DMS153 treated with DMSO at 0.1 percent for 48 hours (cell line): ENCODE measurements around the gene CACNA1S.

Experiments used
- DNase-seq: peaks from one replicate; lab custom pipeline; 2025; ENCODE audit not compliant: unreplicated experiment; lab: John Stamatoyannopoulos, UW

Gene CACNA1S

DNA sequence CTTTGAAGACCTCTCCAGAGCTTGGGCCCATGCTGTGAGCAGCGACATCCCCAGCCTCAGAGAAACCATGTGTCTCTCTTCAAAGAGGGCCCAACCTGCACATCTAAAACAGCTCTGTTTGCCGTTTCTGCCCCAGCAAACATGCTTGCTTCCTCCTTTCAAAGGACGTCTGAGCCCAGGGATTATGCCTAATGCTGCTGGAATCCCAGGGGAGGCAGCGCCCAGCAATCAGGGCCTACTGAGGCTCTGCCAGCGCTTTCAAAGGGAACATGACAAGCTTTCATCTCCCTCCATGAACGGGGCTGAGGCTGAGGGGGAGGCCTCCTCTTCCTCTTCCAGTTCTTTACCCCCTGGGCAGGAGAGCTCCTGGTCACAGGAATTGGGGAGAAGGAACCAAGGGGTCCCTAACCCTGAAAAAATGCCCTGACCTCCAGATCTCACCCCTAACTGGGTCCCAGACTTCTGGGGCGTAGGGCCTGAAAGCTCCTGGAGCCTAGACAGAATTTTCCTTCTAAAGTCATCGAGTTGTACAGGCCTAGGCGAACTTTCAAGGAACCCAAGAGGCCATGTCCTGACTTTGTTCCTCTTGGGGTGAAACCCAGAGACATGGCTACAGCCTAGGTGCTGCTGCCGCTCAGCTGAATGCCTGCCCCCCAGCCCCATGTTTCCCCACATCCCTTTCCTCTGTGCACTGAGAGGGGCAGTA is 28.2 kb upstream of the CACNA1S start:
- DNase-seq, result peak; percentile 60

DNA sequence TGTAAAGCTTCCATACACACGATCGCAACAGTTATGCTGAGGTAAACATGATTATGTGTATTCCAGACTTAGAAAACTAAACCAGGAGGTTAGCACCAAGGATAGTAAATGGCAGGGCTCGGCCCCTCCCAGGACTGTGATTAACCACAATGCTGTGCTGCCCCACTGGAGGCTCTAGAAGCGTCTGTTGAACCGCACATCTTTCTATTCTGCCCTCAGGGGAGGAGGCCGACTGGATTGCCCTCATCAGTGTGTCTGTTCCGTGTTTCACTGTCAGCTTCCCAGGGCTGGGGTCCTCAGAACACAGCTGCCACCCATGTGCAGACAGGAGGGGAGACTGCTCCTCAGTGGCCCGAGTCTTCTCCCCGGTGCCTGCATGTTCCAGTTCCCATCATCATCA is 27.5 kb upstream of the CACNA1S start:
- no peak for DNase-seq

DNA sequence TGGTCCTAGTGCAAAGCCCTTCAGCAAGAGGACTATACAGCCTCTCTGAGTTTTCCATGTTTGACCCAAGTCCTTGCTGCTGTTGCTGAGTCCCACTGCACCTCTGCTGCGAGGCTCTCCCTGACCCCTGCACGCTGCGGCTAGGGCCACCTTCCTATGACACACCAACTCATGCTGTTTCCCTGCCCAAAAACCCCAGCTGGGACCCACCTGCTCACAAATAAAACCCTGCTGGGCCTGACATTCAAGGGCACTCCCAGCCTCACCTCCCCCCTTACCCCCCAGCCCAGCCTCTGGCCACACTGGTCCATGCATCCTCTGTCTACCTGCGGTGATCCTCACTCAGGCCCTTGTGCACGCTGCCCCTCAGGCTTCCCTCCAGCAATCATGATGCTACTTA is 27.1 kb upstream of the CACNA1S start:
- no peak for DNase-seq

DNA sequence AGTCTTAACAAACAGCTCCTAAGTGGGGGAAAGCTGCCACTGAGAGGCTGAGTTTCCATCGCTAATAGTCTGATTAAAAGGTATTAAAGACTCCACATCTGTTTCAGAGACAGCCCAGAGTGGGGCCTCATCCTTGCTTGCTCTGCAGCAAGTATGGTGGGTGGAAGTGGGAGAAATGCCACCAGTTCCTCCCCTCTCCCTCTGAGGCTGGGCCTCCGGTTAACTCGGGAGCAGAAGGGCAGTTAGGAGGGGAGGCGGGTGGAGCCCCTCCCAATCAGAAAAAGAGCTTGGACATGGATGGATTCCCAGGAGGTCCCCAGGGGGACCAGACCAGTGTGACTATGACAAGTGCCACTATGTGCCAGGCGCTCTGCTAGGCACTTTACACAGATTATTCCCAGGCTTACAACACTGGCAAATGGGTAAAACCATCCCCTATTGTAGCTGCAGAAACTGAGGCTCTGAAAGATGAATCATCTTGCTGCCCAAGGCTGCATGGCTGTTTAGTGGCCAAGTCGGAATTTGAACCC is 26.1 kb upstream of the CACNA1S start:
- DNase-seq, result no peak

DNA sequence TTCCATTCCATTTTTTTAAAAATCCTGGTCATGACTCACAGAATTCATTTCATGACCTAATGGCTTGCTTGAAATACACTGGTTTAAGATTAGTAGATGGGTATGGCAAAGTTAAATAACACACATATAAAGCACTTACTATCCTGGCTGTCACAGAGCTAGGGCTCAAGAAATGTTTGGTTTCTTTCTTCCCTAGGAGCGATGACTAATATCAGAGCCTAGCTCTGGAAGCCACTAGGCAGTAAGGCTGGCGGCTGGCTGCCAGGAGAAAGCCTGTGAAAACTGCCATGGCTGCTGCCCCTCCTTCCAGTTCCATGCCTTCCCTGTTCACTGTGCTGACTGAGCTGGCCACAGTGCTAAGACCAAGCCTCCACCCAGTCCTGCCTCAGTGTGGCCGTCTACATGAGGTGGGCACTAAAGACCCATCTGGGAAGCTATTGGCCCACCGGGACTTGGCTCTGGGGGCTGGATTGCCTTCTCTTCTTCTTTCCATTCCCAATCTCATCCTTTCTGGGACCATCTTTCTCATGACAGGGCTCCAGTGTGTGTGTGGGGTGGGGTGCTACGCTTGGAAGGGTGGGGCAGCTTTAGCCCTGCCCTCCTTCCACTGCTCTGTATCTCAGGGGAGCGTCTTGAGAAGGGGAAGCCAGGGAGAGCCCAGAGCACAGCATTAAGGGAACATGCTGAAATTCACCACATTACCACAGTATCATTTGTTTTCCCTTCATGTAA is 25.5 kb upstream of the CACNA1S start:
- no peak for DNase-seq

DNA sequence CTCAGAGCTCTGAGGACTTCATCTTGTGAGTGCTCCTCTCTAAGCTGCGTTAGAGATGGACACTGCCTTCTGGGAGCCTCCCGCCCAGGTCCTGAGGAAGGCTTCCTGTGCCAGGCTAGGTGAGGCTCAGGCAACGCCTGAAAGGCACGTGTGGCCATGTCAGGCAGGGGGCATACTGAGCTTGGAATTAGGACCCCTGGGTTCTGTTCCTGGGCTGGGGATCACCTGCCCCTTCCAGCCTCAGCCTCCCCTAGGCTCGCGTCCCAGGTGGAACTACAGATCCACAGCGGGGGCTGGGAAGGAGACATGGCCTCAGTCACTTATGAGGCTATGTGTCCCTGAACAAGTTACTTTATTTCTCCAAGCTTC is 24.8 kb upstream of the CACNA1S start:
- DNase-seq, result no peak

DNA sequence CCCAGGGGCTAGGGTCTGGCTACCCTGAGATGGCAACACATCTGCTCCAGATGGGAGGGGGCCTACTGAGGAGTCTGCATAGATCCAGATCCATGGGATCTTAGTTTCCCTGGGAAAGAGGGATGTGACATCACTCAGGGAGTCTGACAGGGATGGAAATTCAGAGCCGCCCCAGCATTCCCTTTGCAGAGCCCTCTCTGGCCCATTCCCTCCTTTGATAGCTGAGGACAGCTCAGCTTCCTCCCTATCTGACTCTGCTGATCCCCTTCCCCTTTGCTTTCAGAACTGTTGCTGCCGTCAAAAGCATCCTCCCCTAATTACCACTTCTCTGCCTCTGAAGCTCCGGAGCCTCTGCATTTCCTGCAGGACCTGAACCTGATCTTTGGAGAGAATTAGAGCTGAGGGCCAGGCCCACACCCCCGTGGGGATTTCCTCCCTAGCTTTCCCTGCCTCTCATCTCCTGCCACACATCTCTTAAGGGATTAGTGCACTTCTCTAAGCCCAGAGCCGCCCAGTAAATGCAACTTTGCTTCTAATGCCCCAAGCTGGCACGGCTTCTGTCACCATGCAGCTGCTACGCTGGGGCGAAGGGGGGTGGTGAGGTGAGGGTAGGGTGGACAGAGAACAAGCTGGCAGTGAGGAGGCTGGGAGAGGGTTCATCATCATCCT is 24.3 kb upstream of the CACNA1S start:
- DNase-seq, result no peak

DNA sequence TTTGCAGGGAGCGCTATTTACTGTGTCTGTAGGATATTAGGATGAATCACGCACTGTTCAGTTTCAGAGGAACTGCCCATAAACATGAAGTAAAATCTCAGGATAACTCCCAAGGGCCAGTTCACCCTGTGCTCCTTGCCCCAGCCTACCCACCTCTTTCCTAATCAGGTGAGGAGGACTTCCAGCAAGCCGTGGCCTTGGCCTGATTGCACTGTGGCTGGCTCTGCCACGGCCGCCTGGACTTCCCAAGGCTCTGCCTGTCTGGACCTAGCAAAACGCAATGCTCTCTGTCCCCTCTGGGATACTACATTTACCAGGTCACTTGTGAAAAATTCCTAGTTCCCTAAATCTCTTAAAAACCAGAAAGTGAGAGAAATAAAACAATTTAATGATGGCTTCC is 22.2 kb upstream of the CACNA1S start:
- DNase-seq, result no peak

DNA sequence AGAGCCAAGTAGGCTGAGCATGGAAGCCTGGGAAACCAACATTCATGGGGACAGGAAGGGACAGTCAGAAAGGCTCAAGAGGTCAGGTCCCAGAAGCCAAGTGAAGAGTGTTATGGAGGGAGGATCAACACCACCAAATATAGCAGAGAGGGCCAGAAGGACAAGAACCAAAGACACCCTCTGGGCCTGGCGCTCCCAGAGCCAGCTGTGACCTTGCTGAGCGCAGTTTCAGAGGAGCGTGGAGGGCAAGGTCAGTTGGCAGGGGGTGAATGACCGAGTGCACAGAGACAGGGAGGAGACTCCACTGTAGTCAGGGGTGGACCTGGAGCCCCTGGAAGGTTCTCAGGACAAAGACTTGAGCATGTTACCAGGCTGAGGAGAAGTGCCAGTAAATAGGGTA is 19.2 kb upstream of the CACNA1S start:
- DNase-seq, result no peak

DNA sequence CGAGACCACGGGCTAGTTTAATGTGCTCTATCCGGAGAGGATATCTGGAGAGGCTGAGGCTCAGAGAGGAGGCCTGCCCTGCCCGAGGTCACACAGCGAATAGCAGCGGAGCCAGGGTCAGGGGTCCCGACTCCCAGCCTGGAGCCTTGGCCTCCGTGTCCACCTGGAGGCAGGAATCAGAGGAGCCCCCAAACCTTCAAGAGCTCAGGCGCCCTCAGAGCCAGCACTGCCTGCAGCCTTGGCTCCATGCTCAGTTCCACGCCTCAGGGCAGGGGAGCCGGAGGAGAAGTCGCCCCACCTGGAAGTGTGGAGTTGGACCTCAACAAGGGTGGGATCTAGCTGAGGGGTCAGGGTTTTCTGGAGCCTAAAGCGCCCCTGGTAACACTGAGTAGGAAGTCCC is 16.7 kb upstream of the CACNA1S start:
- no peak for DNase-seq

DNA sequence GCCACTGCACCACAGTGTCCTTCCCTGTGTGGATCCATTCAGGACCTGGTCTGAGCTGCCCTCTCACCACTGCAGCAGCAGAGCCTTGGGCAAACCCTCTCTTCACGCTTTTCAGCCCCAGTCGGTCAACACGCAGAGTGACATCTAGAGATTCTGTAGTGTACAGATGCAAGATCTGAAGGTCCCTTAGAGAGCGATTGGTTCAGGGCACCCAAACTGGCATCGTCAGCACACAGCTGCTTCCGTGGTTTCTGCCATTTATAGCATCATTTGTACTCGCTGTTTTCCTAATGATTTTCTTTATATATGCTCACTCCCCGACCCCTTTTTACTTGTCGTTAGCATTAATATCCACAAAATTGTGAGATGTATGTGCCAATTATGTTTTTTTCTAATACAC is 16.2 kb upstream of the CACNA1S start:
- DNase-seq, result no peak

DNA sequence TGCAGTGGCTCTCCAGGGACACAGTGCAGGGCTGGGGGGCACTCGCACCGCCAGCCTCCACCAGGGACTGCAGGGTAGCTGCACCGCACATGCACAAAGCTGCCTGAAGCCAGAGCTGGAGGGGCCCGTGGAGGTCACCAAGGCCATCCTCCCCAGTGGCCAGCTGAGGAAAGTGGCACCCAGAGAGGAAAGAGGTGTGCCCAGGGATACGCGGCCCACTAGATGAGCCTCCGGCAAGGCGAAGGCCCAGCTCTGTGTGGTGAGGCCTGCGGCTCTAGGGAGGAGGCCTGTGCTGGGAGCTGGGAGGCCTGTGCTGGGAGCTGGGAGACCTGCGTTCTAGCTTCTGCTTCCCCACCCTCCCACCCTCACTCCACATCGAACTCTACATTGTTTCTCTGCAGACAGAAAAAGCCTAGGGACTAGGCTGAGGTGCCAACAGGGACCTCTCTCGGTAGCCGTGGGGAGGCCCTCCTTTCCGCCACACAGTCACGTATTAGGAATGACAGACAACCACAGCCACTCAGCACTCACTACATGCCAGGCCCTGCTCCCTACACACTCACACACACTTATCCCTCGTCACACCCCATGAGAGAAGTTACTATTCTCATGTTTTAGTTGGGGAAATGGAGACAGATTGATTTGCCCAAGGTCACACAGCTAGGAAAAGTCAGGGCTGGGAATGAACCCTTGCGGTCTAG is 15.7 kb upstream of the CACNA1S start:
- DNase-seq, result no peak

DNA sequence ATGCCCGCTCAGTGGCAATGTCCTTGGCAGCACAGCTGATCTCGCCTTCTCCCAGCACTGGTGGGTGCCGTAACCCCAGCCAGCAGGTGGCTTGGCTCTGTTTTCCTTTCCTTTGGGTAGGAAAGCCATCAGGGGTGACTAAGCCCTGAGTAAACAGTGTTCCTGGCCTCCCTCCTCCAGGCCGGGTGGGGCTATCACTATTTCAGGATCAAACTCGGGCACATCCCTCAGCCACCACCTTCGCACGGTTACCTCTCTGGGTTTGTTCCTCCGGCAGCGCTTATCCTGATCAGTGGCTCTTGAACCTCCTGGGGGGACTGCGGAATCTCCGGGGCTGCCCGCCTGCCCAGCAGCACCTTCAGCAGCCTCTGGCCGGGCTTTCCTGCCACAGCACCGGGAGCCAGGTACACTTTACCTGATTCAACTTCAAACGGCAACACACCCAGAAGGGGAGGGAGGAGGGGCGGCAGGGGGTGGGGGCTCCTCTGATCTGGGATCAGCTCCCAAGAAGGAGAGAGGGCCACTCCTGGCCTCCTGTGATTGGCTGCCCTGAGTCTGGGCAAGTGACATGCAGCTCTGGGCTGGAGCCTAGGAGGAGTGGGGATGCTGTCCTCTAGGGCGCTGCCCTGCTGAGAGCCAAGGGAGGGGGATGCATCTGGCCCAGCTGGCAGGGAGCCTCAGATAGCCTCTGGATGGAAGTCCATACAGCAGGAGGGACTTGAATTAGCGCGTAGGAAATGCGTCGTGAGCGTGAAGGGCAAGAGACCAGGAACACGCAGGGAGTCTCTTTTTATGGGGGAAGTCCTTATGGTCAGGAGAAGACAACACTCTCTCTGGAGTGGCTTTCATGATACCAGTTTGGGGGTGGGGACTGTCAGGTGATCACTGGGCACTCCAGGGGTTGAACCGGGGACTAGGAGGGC is 14.9 kb upstream of the CACNA1S start, which contains the start of gene ASCL5:
ASCL5 (minus strand) TSS at position 353 of the 923 bp plus-strand sequence. CDS start 11,812 bp downstream, outside the sequence.
- peak; percentile 81 for DNase-seq

DNA sequence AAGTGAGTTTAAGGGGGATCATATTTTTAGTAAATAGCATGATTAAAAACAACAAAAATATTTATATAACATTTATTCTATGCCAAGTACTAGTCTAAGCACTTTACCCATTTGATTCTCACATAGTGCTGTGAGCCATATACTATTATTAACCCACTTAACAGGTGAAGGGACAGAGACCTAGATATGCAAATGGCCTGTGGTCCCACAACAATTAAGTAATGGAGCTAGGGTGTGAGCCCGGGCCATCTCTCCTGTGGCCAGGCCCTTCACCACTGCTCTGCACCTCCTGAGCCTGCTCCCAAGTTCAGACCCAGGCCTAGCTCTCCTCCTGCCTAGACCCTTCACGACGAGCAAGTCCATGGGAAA is 14.2 kb upstream of the CACNA1S start:
- no peak for DNase-seq

DNA sequence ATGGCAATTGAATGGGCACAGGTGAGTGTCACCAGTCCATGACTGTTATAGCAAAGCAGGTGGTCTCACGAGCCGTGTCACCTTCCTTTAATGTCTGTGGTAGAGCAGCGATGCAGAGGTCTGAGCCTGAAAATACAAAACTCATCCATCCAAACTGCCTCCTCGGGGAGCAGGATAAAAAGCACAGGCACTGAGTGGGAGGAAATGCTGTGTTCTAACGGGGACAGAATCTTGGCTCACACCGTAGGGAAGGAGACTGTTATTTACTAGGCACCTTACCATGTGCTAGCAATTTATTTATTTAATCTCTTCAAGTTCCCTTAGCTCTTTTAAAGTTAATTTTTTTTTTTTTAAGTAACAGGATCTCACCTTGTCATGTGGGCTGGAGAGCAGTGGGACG is 13.6 kb upstream of the CACNA1S start:
- DNase-seq, result no peak

DNA sequence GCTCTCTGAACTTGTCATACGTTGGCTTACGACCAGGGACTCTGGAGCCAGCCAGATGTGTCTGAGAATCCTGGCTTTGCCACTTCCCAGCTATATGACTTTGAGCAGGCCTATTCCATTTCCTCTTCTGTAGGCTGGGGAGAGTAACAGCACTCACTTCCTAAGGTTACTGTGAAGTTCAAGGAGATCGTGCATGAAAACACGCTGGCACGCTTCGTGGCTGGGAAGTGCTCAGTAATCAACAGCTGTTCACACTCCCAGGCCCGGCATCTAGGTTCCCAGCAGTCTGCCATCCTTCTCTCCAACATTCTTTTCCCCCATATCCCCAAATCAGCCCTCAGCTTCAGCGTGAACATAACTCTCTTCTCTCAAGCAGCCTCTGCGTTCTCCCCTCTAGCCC is 12.8 kb upstream of the CACNA1S start:
- no peak for DNase-seq

DNA sequence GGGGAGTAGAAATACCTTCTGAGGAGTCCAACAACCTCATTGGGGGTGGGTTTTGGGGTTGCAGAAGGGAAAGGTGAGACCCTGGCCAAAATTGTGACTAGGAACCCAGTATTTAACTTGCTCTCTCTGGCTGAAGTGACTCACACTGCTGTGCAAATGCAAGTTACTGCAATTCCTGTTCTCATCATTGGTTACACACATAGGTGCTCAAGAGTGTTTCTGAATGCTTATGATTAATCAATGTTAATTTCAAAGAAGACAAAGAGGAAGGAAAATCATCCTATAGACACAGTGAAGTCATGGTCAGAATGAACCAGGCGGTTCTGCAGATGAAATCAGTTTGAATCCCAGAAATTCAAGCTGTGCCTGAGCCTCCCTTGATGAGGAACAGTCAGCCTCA is 11.6 kb upstream of the CACNA1S start:
- DNase-seq, result no peak

DNA sequence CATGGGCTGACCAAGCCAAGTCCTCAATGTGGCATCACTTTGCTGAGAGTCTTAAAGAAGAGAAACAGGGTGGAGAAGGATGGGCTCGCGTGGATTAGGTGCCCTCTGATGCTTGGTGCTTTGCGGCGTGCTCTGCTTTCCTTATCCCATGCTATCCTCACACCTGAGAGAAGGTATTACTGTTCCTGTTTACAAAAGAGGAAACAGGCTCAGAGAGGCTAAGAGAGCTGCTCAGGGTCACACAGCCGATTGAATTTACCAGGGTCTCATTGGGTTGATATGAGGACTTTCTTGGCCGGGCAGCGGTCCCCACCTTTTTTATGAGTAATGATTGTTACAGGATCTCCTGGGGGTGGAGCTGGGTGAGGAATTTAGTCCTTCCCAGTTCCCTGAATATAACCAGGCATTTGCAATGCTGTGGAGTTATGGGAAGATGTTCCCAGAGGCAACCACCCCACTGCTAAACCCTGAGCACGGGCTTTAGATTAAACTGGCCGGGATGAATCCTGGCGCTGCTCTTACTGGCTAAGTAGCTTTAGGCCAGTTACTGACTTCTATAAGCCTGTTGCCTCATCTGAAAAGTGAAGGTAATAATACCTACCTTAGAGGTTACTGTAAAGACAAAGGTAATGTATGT is 10.2 kb upstream of the CACNA1S start:
- DNase-seq, result no peak

DNA sequence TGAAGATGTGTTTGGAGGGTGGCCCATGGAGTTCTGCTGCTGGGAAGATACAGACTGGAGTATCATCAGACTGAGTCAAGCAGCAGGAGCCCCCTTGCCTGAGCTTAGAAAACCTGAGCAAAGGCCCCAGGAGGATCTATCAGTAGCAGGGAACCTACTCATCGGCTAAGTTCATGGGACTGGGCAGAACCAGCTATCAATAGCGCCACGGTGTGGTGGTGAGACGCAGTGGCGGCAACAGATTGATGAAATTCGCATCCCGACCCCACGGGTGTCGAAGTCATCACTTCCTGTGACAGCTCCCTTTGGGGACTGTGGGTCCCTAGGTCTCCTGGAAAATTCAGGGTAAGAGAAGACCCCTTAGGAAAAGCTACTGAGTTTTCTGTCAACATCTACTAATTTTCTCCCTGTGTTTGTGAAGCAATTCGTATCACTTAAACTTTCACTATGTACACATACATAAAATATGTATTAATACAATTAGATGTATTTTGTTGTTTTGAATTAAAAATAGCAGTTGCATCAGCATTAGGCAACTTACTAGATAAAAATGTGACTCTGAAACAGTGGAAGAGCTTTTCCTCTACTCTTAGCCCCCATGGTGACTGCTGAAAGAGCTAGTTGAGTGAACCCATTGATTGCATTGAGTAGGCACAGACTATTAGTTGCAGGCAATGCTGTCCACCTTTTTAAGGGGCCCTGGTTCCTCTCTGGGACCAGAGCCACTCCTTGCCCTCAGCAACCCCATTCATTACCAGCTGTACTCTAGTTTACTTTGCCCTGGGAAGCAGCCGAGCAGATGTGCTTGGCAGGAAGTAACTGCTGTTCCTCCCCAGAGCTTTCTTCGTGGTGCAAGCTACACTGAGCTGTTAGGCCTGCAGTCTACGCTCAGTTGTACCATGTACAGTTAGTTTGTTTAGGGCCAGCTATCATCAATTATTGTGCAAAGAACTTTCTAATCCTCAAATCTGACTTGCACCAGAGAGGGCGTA is 7.3 kb upstream of the CACNA1S start:
- DNase-seq, result no peak
